ENCODE data around the gene ARF1. TPM values are rescaled to one million over a fixed set of nuclear protein-coding genes. Genes with fewer than 3 reads are reported as not detected.

Gene ARF1
- total RNA-seq, 1 donor from 2014 or later, result 339 TPM

GRCh38 chr1:228037401-228038386 lies 44.8 kb upstream of the ARF1 start:
- TF ChIP-seq, protein P1, sequence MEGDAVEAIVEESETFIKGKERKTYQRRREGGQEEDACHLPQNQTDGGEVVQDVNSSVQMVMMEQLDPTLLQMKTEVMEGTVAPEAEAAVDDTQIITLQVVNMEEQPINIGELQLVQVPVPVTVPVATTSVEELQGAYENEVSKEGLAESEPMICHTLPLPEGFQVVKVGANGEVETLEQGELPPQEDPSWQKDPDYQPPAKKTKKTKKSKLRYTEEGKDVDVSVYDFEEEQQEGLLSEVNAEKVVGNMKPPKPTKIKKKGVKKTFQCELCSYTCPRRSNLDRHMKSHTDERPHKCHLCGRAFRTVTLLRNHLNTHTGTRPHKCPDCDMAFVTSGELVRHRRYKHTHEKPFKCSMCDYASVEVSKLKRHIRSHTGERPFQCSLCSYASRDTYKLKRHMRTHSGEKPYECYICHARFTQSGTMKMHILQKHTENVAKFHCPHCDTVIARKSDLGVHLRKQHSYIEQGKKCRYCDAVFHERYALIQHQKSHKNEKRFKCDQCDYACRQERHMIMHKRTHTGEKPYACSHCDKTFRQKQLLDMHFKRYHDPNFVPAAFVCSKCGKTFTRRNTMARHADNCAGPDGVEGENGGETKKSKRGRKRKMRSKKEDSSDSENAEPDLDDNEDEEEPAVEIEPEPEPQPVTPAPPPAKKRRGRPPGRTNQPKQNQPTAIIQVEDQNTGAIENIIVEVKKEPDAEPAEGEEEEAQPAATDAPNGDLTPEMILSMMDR (IDR thresholded peaks at IDR 0.05), result no peak
- Mint-ChIP-seq H3K27me3 (ENCODE audit: low read depth) (peaks cover 26% of the 10 kb centered on the region), H3K9me3 (ENCODE audit: low read depth) (peaks cover 9% of the 10 kb centered on the region), H3K4me1 (ENCODE audit: low read depth) (peaks cover 2% of the 10 kb centered on the region), H3K4me3 (ENCODE audit: unreplicated experiment) (peak overlapping the region; percentile 58), H3K36me3 (ENCODE audit: low read depth) (peaks cover 6% of the 10 kb centered on the region), H3K27ac (ENCODE audit: unreplicated experiment) (no peak overlapping the region)
- DNase-seq (ENCODE audit: low spot score), result peak; percentile 72

DNA sequence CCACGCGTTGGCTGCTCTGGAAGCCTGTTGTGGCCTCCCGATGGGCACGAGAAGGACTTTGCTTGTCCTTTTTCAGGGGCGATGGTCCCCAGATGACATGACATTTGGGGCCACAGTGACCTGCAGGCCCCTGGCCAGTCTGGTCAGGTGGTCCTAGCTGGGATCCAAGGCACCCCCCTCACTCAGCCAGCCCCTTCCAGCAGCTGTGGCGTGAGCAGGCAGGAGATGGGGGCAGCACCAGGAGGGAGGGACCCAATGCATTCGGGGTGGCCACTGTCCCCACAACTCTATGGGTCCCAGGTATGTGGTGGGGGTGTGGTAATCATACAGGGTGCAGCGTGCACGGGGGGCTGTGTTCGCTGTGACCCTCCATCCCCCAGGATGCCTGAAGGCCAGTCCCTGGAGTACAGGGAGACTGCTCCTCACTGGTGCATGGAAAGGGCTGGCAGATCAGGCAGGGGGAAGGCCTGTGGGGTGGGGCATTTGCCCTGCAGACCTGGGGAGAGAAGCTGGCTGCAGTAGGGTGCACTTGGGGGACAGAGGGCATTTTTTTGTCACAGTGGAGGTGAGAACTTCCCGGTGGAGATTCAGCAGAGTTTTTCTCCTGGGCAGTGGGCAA lies 44.0 kb upstream of the ARF1 start:
- Mint-ChIP-seq H3K36me3 (ENCODE audit: low read depth) (peaks cover under 1% of the 10 kb centered on the region), H3K27me3 (ENCODE audit: low read depth) (peaks cover 23% of the 10 kb centered on the region), H3K4me3 (ENCODE audit: unreplicated experiment) (no peak overlapping the region), H3K4me1 (ENCODE audit: low read depth) (peaks cover 2% of the 10 kb centered on the region), H3K27ac (ENCODE audit: unreplicated experiment) (no peak overlapping the region), H3K9me3 (ENCODE audit: low read depth) (peaks cover 1% of the 10 kb centered on the region)
- peak; percentile 59 for DNase-seq (ENCODE audit: low spot score)
- TF ChIP-seq, protein P1 (IDR thresholded peaks at IDR 0.05), result no peak

- peaks cover 2% of the 10 kb centered on the region for H3K4me1 Mint-ChIP-seq (ENCODE audit: low read depth)
- peak; percentile 54 for DNase-seq (ENCODE audit: low spot score)
- peaks cover 23% of the 10 kb centered on the region for H3K27me3 Mint-ChIP-seq (ENCODE audit: low read depth)
- TF ChIP-seq, protein P1 (IDR thresholded peaks at IDR 0.05), result no peak
- H3K4me3 Mint-ChIP-seq (ENCODE audit: unreplicated experiment), result no peak overlapping the region
- no peaks in the 10 kb centered on the region for H3K36me3 Mint-ChIP-seq (ENCODE audit: low read depth)
- no peak overlapping the region for H3K27ac Mint-ChIP-seq (ENCODE audit: unreplicated experiment)
- H3K9me3 Mint-ChIP-seq (ENCODE audit: low read depth), result no peaks in the 10 kb centered on the region
Measured at GRCh38 chr1:228039006-228039903, 43.3 kb upstream of the ARF1 start.

- Mint-ChIP-seq H3K4me3 (ENCODE audit: unreplicated experiment) (no peak overlapping the region), H3K27ac (ENCODE audit: unreplicated experiment) (no peak overlapping the region), H3K4me1 (ENCODE audit: low read depth) (peaks cover 2% of the 10 kb centered on the region), H3K36me3 (ENCODE audit: low read depth) (no peaks in the 10 kb centered on the region), H3K27me3 (ENCODE audit: low read depth) (peaks cover 26% of the 10 kb centered on the region), H3K9me3 (ENCODE audit: low read depth) (no peaks in the 10 kb centered on the region)
- TF ChIP-seq, protein P1 (IDR thresholded peaks at IDR 0.05), result no peak
- DNase-seq (ENCODE audit: low spot score), result peak; percentile 33
Measured at GRCh38 chr1:228039986-228040385, 42.5 kb upstream of the ARF1 start.

All from chondrocyte (in vitro differentiated cells).